A549 (cell line): ENCODE results near the gene FHIT. TPM values are rescaled to one million over a fixed set of nuclear protein-coding genes. Genes with fewer than 3 reads are reported as not detected.

ENCODE experiments used
- ATAC-seq, 2 experiments: fragments of 200-7000 bp in 1 of 2; fragments of >200 bp in 1 of 2; cut with Nextera tagmentation in 1 of 2; cut with Tn5 transposase in 1 of 2; 3 replicates each; pipeline versions ENCODE4 v1.8.0 to v1.9.1; 2018 to 2020; ENCODE audit warnings: mild to moderate bottlenecking in 1 of 2, moderate library complexity in 1 of 2
- CTCF ChIA-PET: fragments of 300-600 bp; sonication (Branson Sonifier 250); formaldehyde crosslinking; extraction: SDS; loops from one replicate; lab custom pipeline; 2021; ENCODE audit warnings: antibody characterized with exemption, inconsistent platforms; lab: Yijun Ruan, JAX
- POLR2A ChIA-PET: fragments of 350-600 bp; formaldehyde crosslinking; extraction: SDS; loops from one replicate; lab custom pipeline; 2021; ENCODE audit warnings: antibody characterized with exemption, inconsistent platforms; lab: Yijun Ruan, JAX
- DNase-seq, 2 experiments: peaks; one replicate each; pipeline versions ENCODE4 v3.0.0 to v3.0.0-alpha.2; 2011 to 2016; ENCODE audit warnings: low read depth in 1 of 2, low spot score in 1 of 2
- FAIRE-seq: peaks from 2 replicates; lab custom pipeline; 2011; peaks lifted over from hg19 to GRCh38; lab: Jason Lieb, UNC
- H3K27ac ChIP-seq, 2 experiments: fragments of >200 bp; sonication (Bioruptor Twin); formaldehyde crosslinking; 3 replicates each; pipeline ENCODE4 v1.5.1; 2016 to 2017
- H3K4me1 ChIP-seq: fragments of >200 bp; sonication (Bioruptor Twin); formaldehyde crosslinking; 3 replicates; pipeline ENCODE4 v1.6.1; 2016
- H3K4me2 ChIP-seq: fragments of >200 bp; sonication (Bioruptor Twin); formaldehyde crosslinking; 3 replicates; pipeline ENCODE4 v1.6.1; 2016
- H3K4me3 ChIP-seq: fragments of >200 bp; sonication (Bioruptor Twin); formaldehyde crosslinking; 3 replicates; pipeline ENCODE4 v1.5.1; 2016
- H3K9me3 ChIP-seq: fragments of >200 bp; sonication (Bioruptor Twin); formaldehyde crosslinking; 3 replicates; pipeline ENCODE4 v1.6.1; 2016
- CHD2 ChIP-seq: fragments of 150-350 bp; IDR thresholded peaks from 2 replicates; pipeline ENCODE4 v1.6.1; 2014; ENCODE audit warnings: low read length; ENCODE audit not compliant: partially characterized antibody
- EP300 ChIP-seq, 2 experiments: fragments of >200 bp; sonication (Bioruptor Twin); formaldehyde crosslinking; IDR thresholded peaks; 2 replicates in 1 of 2; 3 replicates in 1 of 2; pipeline ENCODE4 v1.6.1; 2016 to 2017
- FOSL2 ChIP-seq, 2 experiments: fragments of 450-650 bp in 1 of 2; fragments of >200 bp in 1 of 2; sonication (Bioruptor Twin) in 1 of 2; formaldehyde crosslinking; IDR thresholded peaks; 2 replicates each; pipeline versions ENCODE4 v1.5.0 to v1.6.1; 2016 to 2020; ENCODE audit warnings: mild to moderate bottlenecking in 1 of 2, moderate library complexity in 1 of 2
- HOXB5 ChIP-seq: fragments of 250-450 bp; sonication (Bioruptor Pico); IDR thresholded peaks from 2 replicates; pipeline ENCODE4 v1.5.0; 2020; ENCODE audit warnings: mild to moderate bottlenecking, moderate library complexity
- JUN ChIP-seq, 2 experiments: fragments of >200 bp; sonication (Bioruptor Twin); formaldehyde crosslinking; IDR thresholded peaks; 2 replicates in 1 of 2; 3 replicates in 1 of 2; pipeline ENCODE4 v1.6.1; 2016 to 2017
- MAFK ChIP-seq: fragments of 450-650 bp; IDR thresholded peaks from 2 replicates; pipeline ENCODE4 v1.6.1; 2014; ENCODE audit not compliant: partially characterized antibody
- PHF8 ChIP-seq: fragments of 200-600 bp; sonication (generic); IDR thresholded peaks from 2 replicates; pipeline ENCODE4 v1.6.1; 2016; ENCODE audit warnings: low read depth, mild to moderate bottlenecking, antibody characterized with exemption, moderate library complexity, borderline replicate concordance
- RAD21 ChIP-seq, 2 experiments: fragments of >200 bp in 1 of 2; sonication (Bioruptor Twin) in 1 of 2; formaldehyde crosslinking in 1 of 2; IDR thresholded peaks in 1 of 2; conservative IDR thresholded peaks in 1 of 2; 2 replicates in 1 of 2; 3 replicates in 1 of 2; pipeline ENCODE4 v1.6.1; 2012 to 2018; ENCODE audit warnings: inconsistent platforms in 1 of 2
- RFX5 ChIP-seq: fragments of 450-650 bp; IDR thresholded peaks from 2 replicates; pipeline ENCODE4 v1.7.1; 2014; ENCODE audit warnings: antibody characterized with exemption, mild to moderate bottlenecking, moderate library complexity
- RNF2 ChIP-seq: fragments of 200-600 bp; sonication (generic); IDR thresholded peaks from 2 replicates; pipeline ENCODE4 v1.6.1; 2016; ENCODE audit warnings: low read depth, mild to moderate bottlenecking, antibody characterized with exemption, moderate library complexity, borderline replicate concordance
- SMC3 ChIP-seq: fragments of >200 bp; sonication (Bioruptor Twin); formaldehyde crosslinking; IDR thresholded peaks from 3 replicates; pipeline ENCODE4 v1.6.1; 2018; ENCODE audit warnings: inconsistent platforms
- SREBF2 ChIP-seq: fragments of 450-650 bp; IDR thresholded peaks from 2 replicates; pipeline ENCODE4 v1.6.1; 2014; ENCODE audit warnings: mild to moderate bottlenecking, moderate library complexity
- TP53 ChIP-seq: fragments of 250-450 bp; sonication (Bioruptor Pico); IDR thresholded peaks from 2 replicates; pipeline ENCODE4 v1.5.0; 2021; ENCODE audit warnings: mild to moderate bottlenecking, moderate library complexity
- WGBS: methylation state at CpG from one replicate; pipeline ENCODE4 v1.1.6; 2017; ENCODE audit errors: missing lambda C conversion rate; 5-methylcytosine and 5-hydroxymethylcytosine counted together
- polyA plus RNA-seq, 4 experiments: library from polyadenylated mRNA; depleted of rRNA in 3 of 4; stranded (reverse); fragments of >200 nt; fragmentation: RNase III in 1 of 4; extraction: RNeasy Plus Mini Kit Qiagen cat#74134 plus additional on column Dnase treatment in 1 of 4; gene quantifications; 2 replicates in 3 of 4; 3 replicates in 1 of 4; pipeline ENCODE4 v1.2.3, GENCODE V29; 2011 to 2017
- TF ChIP-seq, protein P1 (sequence below): fragments of >200 bp; sonication (Bioruptor Twin); formaldehyde crosslinking; IDR thresholded peaks from 3 replicates; pipeline ENCODE4 v1.6.1; 2016
- TF ChIP-seq, protein P2 (sequence below): fragments of 150-350 bp; IDR thresholded peaks from 2 replicates; pipeline ENCODE4 v1.6.1; 2014; ENCODE audit warnings: low read depth, mild to moderate bottlenecking, low read length
- TF ChIP-seq, protein P3 (sequence below): fragments of 250-450 bp; sonication (Bioruptor Pico); IDR thresholded peaks from 2 replicates; pipeline ENCODE4 v1.5.0; 2021; ENCODE audit warnings: mild to moderate bottlenecking, moderate library complexity, borderline replicate concordance

The FHIT gene
- polyA plus RNA-seq, 2 of the 4 experiments (the other 2 are of a cell fraction) = 0.76 to 0.92 TPM

DNA sequence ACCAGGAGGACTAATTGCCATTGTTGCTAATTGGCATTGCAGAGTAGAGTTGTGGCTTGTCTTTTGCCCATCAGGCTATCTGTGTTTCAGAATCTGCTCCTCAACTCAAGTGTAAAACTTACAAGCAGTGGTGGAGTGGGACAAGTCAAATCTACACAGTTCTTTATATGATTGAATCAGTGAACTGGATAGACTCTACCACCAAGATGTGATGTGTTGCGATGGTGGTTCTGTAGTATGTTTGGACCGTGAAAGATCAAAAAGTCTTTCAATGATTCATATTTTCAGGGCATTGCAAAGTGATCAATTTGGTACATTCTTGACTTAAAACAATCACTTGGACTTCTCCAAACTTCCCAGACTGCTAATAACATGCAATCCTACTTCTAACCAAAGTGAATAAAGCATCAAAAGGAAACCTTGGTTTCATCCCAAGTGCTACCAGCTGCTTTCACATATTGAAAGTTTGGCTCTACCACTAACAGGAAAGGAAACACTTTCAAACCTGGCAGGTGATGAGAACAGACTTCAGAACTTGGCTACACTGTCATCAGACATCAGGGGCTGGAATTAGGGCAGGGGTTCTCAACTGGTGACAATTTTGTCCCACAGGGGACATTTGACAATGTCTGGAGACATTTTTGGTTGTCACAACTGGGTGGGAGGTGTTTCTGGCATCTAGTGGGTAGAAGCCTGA is 1356.7 kb downstream of the FHIT start:
- WGBS = 75% methylated on average over 2 of the region's 2 CpGs
- FAIRE-seq = no peak

DNA sequence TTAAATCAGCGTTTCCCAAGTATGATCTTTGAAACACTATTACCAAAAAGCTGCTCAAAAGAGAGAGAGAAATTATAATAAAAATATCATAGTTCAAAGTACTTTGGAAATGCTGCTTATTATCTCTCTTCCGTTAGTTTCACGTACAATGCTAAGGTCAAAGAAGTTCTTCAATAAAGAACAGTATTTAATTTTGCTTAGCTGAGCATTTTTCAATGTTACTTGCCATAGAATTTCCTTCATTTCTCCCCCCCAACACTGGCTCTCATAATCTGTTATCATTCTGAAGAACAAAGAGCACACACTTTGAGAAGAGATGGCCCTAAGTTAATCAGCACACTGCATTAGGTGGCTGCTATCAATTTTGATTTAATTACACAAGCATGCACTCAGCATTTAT is 1360.6 kb downstream of the FHIT start:
- no peak overlapping the region for H3K27ac ChIP-seq
- 46% methylated on average over 3 of the region's 3 CpGs for WGBS
- DNase-seq (no peak), ATAC-seq (no peak), FAIRE-seq (no peak)
- ChIA-PET POLR2A (no interaction called here), CTCF (no interaction called here)
- H3K9me3 ChIP-seq = no peaks in the 10 kb centered on the region
- H3K4me2 ChIP-seq = no peak overlapping the region
- no peaks in the 10 kb centered on the region for H3K4me1 ChIP-seq
- TF ChIP-seq, protein P1, sequence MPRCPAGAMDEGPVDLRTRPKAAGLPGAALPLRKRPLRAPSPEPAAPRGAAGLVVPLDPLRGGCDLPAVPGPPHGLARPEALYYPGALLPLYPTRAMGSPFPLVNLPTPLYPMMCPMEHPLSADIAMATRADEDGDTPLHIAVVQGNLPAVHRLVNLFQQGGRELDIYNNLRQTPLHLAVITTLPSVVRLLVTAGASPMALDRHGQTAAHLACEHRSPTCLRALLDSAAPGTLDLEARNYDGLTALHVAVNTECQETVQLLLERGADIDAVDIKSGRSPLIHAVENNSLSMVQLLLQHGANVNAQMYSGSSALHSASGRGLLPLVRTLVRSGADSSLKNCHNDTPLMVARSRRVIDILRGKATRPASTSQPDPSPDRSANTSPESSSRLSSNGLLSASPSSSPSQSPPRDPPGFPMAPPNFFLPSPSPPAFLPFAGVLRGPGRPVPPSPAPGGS = no peak
- TF ChIP-seq MAFK = peak; percentile 53
- no peak overlapping the region for H3K4me3 ChIP-seq

More for the DNA sequence above, 1356.7 kb downstream of the FHIT start:
- DNase-seq = no peak
- POLR2A ChIA-PET = no interaction called here
- ATAC-seq = no peak
- H3K4me3 ChIP-seq = no peak overlapping the region
- TF ChIP-seq RAD21 (conservative IDR thresholded peaks at IDR 0.05 in 1 of 2, IDR thresholded peaks at IDR 0.05 in 1 of 2) (no peak), MAFK (no peak), SMC3 (no peak), SREBF2 (no peak), RFX5 (no peak), HOXB5 (CRISPR knock-in tag) (no peak), CHD2 (no peak), EP300 (IDR thresholded peaks at IDR 0.05) (no peak)
- TF ChIP-seq, protein P2, sequence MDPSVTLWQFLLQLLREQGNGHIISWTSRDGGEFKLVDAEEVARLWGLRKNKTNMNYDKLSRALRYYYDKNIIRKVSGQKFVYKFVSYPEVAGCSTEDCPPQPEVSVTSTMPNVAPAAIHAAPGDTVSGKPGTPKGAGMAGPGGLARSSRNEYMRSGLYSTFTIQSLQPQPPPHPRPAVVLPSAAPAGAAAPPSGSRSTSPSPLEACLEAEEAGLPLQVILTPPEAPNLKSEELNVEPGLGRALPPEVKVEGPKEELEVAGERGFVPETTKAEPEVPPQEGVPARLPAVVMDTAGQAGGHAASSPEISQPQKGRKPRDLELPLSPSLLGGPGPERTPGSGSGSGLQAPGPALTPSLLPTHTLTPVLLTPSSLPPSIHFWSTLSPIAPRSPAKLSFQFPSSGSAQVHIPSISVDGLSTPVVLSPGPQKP = no peak
- TF ChIP-seq, protein P3, sequence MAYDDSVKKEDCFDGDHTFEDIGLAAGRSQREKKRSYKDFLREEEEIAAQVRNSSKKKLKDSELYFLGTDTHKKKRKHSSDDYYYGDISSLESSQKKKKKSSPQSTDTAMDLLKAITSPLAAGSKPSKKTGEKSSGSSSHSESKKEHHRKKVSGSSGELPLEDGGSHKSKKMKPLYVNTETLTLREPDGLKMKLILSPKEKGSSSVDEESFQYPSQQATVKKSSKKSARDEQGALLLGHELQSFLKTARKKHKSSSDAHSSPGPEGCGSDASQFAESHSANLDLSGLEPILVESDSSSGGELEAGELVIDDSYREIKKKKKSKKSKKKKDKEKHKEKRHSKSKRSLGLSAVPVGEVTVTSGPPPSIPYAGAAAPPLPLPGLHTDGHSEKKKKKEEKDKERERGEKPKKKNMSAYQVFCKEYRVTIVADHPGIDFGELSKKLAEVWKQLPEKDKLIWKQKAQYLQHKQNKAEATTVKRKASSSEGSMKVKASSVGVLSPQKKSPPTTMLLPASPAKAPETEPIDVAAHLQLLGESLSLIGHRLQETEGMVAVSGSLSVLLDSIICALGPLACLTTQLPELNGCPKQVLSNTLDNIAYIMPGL = no peak
- TF ChIP-seq, all 56 proteins: peak for 0
- H3K4me1 ChIP-seq = no peaks in the 10 kb centered on the region
- H3K9me3 ChIP-seq = no peaks in the 10 kb centered on the region
- H3K4me2 ChIP-seq = no peak overlapping the region
- CTCF ChIA-PET = no interaction called here
- H3K27ac ChIP-seq = no peak overlapping the region

DNA sequence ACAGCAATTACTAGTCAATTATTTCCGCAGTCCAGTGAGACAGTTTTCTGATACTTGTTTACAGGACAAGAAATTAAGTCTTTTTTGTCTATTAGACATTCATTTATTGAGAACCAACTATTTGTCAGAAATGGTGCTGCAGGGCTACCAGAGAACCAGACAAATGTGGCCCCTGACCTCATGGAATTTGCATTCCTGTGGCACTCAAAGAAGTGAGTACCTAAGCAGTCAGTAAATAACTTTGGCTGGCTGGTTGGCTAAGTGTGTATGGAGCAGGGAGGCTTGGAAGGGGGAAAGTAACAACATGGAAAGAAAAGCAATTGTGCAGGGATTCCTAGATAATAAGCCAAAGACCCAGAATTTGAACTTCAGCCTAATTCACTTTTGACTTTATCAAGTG is 1364.5 kb downstream of the FHIT start:
- CTCF ChIA-PET = no interaction called here
- WGBS = 76% methylated on average over 1 of the region's 1 CpG
- H3K4me2 ChIP-seq = no peak overlapping the region
- H3K4me3 ChIP-seq = no peak overlapping the region
- POLR2A ChIA-PET = no interaction called here
- H3K4me1 ChIP-seq = no peaks in the 10 kb centered on the region
- no peaks in the 10 kb centered on the region for H3K9me3 ChIP-seq
- H3K27ac ChIP-seq = no peak overlapping the region
- ATAC-seq (no peak), FAIRE-seq (no peak), DNase-seq (no peak)
- TF ChIP-seq RNF2 (no peak), FOSL2 (IDR thresholded peaks at IDR 0.05) (no peak), FOSL2 (CRISPR knock-in tag; IDR thresholded peaks at IDR 0.05) (no peak), RFX5 (no peak), TP53 (CRISPR knock-in tag) (no peak), PHF8 (no peak), JUN (IDR thresholded peaks at IDR 0.05) (no peak)
